ENCODE data around the gene ARL2BP.
A peak's percentile ranks its signal among the peaks of the same experiment; 100 is the strongest.
"Not testable (repeated sequence)": the region's sequence is repeated elsewhere in the genome, so short reads cannot be mapped to it uniquely, and the experiment has no call there.

ARL2BP gene

DNA sequence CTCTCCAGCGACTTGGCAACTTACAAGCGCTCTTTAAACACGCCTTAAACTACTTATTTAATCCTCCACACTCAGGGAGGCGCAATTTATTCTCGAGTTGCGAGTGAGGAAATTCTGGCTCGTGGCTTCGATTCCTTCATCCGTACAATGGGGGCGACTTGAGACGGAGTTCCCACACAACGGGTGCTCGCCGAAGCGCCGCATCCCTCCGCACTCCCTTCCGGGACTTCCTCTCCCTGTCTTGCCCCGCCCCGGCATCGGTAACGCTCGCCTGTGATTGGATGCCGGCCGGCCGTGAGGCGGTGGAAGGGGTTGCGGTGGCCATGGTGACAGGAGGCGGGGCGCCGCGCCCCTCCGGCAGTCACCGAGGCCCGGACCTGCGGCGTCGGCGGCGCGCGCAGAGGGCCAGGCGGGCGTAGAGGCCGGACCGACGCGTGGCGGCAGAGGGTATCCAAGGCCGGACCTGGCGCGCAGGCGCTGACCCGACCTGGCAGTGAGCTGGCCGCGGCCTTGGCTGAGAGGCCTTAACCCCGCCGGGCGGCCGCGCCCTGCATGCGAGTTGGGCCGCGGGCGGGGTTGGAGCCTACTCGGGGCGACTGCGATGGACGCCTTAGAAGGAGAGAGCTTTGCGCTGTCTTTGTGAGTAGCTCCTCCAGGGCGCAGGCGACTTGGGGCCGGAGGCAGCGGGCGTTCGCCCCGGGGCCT is at the start of gene ARL2BP:
TSS of gene ARL2BP (plus strand) at position 493 of the 705 bp plus-strand sequence. CDS start at position 602, 109 bp downstream.
- peak; percentile 98 to 99 (median 99) for DNase-seq

DNA sequence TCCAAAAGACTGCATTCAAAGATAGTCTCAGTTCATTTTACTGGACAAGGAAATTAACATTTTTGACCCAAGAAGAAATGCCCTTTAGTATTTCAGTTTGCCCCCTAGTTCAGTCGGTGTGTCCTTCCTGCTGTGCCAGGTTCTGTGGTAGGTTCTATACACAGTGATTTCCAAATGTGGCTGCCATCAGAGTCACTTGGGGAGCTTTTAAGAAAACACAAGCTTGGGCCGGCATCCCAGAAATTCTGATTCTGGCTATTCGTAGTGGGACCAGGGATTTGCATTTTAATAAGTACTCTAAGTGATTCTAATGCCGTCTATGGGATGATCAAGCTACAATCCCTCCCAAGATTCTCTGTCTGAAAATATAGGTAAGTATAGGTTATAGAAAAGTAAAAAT is 48.8 kb upstream of the ARL2BP start:
- DNase-seq = no peak

GRCh38 chr16:57196753-57197152 is 48.3 kb upstream of the ARL2BP start:
- DNase-seq = no peak

- DNase-seq = not testable (repeated sequence)
These were observed 44.7 kb upstream of the ARL2BP start for GRCh38 chr16:57200321-57200720.

- not testable (repeated sequence) for DNase-seq
These were observed 44.1 kb upstream of the ARL2BP start for GRCh38 chr16:57200926-57201325.

GRCh38 chr16:57202095-57202886 is 42.8 kb upstream of the ARL2BP start:
- DNase-seq = no peak

DNA sequence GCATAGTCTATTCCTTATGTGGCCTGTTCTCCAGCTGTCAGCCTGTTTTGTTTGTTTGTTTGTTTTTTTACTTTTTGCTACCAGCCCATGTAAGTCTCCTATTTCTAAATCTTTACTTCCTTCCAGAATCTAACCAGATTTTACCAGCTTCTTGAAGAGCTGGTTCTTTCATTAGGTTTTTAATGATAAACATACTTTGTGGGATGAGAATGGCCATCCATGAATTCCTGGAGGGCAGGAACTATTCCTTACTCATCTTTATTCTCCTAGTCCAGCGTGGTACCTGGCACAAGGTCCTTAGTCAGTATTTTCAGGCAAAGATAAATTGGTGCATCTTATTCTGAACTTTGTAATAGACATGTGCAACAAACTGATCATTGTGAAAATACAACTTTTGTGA is 41.6 kb upstream of the ARL2BP start:
- no peak for DNase-seq

- DNase-seq = no peak
These were observed 40.4 kb upstream of the ARL2BP start for GRCh38 chr16:57204675-57205074.

DNA sequence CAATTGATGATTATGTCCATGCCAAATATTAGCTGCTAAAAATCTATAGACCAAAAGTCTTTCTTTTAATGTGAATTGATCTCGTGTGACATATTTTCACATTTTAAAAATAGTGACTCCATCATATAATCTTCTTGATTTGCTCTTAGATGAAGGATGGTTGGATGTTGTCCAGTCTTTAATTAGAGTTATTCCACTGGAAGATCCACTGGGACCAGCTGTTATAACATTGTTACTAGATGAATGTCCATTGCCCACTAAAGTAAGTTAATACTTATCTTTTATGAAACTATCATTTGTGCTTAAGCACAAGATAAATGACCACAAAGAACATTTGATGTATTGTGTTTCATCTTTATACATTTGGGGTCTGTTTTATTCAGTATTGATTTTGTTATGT is 36.1 kb upstream of the ARL2BP start:
- DNase-seq = no peak

GRCh38 chr16:57209780-57210179 is 35.3 kb upstream of the ARL2BP start:
- no peak for DNase-seq

DNA sequence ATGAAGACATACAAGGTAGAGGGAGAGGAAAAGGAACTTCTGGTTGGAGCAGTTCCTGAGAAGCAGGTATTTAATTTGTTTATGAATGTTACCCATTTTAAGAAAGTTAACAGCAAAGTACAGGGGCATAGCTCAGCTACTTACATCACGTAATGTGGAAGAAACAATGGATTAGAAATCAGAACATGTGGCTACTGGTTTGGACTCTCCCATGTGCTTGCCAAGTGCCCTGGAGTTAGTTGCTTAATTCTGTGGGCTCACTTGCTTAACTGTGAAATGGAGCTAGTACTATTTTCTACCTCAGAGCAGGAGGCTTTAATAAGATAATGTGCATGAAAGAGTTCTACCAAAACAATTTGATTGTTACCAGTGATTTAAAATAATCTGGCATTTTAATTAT is 31.6 kb upstream of the ARL2BP start:
- peak in 1 of 3 donors; percentile 14 for DNase-seq

DNA sequence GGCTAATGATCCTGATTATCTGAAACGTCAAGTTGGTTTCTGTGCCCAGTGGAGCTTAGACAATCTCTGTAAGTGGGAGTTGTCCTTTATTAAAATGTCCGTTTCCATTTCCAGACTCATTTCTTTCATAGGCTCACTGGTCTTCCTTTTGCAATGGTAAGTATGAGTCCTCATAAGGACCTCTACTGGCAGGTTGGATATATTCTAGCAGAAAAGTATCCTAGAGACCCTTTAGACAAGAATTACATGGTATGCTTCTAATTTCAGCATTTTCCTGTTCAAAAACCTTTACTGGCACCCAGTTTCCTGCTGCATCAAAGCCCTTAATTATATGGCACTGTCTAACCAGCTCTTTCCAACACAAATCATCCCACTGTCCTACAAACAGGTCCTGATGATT is 28.1 kb upstream of the ARL2BP start:
- DNase-seq = peak in 1 of 3 donors; percentile 12

DNA sequence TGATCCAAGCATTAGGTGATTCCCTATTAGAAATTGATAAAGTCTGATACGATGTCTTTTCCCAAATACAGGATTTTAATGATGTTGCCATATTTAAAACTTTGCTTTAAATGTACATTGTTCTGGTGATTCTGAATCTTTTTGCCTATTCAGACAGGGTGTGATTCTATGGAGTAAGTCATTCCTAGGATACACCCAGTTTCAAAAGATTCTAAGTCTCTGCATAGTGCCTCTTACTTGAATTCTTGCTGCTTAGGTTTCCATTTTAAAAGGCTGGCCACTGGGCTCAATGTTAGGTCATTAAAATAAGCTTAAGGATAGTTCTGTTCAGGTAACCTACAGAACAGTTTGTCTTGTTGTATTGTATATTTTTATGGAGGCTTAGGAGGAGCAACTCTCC is 22.0 kb upstream of the ARL2BP start:
- no peak for DNase-seq

DNA sequence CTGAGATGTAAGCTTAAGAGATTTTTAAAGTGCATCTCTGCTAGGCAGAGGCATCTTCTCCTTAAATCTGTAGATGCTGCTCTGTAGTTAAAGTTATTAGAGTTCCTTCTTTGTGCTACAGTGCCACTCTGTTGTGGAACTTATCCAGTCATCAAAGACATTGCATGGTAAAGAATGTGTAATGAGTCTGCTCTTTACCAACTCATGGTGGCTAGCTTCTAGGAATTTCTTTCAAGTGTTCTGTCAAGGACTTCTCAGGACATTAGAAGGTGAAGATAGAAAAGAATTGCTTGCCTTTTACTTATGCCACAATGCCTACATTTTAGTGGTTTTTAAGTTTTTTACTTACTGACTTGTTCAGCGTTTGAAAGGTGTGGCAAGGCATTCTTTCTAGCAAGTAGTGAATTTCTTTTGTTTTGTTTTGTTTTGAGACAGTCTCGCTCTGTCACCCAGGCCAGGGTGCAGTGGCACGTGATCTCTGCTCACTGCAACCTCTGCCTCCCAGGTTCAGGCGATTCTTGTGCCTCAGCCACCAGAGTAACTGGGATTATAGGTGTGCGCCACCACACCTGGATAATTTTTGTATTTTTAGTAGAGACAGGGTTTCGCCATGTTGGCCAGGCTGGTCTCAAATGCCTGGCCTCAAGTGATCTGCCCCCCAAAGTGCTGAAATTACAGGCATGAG is 20.3 kb upstream of the ARL2BP start:
- DNase-seq = no peak

DNA sequence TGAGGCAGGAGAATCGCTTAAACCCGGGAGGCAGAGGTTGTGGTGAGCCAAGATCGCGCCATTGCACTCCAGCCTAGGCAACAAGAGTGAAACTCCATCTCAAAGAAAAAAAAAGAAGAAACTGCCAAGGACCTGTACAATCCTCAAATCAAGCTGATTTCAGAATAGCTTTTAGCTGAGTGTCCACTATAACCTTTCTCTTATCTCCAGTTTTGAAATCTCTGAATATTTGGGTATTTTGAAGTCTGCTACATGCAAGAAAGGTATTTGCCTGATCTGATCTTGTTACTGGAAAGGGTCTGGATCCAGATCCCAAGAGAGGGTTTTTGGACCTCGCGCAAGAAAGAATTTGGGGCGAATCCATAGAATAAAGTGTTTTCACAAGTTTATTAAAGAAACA is 19.1 kb upstream of the ARL2BP start:
- DNase-seq = no peak

DNA sequence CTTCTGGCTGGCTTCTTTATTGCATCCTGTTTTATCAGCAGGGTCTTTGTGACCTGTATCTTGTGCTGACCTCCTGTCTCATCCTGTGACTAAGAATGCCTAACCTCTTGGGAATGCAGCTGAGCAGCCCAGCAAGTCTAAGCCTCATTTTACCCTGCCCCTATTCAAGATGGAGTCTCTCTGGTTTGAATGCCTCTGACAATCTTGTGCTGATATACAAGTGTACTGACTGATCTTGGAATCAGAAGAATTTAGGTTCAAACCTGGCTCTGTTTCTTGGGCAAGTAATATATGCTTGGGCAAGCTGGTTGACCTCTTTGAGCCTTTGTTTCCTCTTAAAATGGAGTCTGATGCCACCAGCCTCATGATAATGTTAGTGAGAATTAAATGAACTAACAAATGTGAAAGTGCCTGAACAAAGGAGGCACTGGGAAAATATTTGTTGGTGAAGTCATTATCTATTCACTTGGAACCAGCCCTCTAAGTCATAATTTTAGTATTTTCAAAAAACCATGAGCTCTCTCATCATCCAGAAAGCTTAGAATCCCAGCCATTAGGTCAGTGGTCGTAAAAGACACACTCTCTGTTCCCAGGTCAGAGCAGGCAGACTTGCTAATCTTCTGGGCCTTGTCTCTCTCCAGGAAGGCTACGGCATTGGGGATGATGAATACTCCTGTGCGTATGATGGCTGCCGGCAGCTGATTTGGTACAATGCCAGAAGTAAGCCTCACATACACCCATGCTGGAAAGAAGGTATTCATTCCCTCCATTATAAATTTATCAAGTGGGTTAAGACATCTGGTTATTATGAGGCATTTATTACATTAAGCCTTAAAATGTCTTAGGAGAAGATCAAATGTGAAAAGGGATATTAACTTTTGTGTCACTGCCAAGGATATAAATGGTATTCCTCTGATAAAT is 18.1 kb upstream of the ARL2BP start:
- no peak for DNase-seq

- no peak for DNase-seq
These were observed 16.0 kb upstream of the ARL2BP start for GRCh38 chr16:57229079-57229478.

DNA sequence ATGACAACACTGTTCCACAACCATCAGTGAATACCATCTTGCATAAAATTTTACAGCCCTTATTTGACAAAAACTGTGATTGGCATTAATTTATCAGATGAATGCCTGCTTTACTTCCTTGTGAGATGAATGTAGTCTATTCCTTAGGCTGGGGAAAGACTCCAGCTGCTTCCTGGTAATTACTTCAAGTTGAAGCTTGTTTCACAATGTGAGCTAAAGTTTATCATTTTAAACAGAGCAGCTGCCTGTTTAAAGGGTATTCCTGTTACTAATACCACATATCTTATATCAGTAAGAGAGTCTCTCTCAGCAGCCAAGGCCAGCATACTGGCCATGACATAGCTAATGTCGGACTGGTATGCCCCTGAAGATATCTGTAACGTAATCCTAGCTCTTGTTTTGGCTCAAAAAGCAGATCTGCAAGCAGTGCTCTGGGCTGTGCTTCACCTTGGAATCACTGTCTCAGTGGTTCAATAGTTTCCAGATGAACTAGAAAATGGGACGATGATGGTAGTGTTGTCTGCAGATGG is 13.2 kb upstream of the ARL2BP start:
- no peak for DNase-seq

DNA sequence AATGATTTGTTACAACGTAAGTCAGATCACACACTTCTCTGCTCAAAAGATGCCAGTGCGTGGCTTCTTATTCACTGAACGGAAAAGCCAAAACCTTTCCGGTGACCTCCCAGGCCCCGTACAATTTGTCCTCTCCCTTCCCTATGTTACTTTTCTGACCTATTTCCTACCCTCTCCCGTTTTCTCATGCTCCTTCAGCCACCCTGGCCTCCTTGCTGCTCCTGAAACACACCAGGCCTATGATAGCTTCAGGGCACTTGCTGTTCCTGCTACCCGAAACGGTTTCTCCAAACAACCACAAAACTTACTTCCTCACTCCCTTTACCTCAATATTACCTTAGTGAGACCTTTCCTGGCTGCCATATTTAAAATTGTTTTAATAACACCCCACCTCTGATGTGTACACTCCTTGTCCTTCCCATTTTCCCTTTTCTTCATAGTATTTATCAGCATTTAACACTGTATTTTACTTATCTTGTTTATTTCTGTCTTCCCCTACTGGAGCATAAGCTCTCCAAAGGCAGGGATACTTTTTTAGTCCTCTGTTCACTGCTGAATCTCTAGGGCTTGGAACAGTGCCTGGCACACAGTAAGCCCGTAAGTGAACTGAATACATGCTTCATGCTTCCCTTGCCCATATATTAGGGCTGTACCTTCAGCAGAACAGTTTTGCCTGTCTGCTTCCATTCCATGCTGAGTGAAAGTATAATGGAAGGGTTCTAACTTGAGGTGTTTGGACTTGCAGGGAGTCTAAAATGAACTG is 10.9 kb upstream of the ARL2BP start:
- no peak for DNase-seq

GRCh38 chr16:57234707-57235092 is 10.4 kb upstream of the ARL2BP start:
- DNase-seq = no peak

Data from suppressor macrophage treated with lipopolysaccharide for 1 hour (primary cell).